ENCODE results near the gene D2HGDH.

D2HGDH gene

DNA sequence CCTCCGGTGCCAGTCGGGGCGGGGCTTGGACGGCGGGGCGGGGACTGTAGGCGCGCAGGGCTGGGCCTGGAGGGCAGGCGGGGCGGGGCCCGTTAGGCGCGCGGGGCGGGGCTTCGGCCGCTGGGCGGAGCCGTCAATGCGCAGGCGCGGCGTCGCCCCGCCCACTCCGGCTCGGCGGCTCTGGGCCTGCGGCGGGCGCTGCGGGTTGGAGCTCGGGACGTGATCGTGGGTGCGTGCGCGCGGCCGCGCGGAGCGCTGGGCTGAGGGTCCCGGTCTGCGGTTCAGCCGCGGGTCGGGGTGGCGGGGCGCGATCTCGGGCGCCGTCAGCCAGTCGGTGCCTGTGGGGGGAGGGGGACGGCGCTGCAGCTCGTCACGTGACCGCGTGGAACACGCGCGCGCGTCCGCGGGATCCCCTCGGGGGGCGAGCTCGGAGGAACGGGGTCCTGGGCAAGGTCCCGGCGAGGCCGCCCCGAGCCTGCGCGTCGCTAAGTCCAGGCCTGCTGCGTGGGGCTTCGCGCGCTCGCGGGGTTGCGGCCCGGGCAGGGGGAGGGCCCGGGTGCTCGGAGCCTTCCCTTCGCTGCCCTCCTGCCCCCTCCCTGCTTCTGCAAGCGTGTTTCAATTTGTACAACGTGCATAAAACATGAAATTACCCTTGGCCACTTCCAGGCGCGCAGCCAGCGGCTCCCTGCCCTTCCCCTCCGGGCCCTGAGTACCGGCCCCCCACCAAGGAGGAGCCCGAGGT, at the start of gene D2HGDH:
D2HGDH (plus strand) TSS at position 164 of the 742 bp plus-strand sequence. CDS start 595 bp downstream, outside the sequence.
- FAIRE-seq (peak; percentile 65), DNase-seq (ENCODE audit: low spot score) (peak; percentile 96)

DNA sequence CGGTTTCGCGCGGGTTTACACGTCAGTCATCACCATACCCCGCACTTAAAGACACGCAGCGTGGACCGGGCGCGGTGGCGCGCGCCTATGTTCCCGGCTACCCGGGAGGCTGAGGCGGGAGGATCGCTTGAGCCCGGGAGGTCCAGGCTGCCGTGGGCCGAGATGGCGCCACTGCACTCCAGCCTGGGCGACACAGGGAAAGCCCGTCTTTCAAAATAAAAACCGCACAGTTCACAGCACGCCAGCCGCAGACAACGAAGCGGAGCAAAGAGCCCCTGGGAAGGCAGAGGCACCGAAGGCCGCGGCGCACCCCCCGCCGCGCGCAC, 48.1 kb upstream of the D2HGDH start:
- DNase-seq (ENCODE audit: low spot score) (no peak), FAIRE-seq (no peak)

DNA sequence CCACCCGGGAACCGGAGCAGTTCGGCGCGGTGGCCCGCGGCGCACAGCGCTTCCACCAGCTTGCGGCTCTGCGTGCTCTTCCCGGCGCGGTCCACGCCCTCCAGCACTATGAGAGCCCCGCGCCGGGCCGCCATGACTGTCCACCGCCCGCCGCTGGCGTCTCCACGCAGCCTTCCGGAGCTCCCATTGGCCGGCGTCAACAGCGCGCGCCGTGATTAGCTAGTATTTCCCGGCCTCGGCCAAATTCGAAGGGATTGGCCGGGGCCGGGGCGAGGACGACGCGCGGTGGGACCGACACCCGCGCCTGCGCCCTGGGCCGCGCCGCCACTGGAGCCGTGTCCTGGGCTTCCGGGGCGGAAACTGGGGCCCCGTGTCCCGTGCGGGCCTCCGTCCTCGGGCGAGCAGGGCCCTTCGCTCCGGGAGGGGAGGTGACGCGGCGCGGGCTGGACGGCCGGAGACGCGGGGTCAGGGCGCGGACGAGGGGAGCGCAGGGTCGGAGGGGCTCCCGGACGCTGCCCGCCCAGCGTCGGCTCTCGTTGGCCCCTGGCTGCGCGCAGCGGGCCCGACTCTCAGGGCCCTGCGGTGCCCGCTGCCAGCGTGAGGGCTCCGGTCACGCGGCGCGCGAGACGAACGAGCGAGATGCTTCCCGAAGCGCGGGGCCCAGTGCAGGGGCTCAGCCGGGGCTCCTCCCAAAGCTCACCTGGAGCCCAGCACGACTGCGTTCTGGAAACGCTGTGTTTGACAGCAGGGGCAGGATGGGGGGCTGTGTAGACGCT, 47.6 kb upstream of the D2HGDH start, which contains the start of gene DTYMK:
DTYMK (minus strand) TSS at position 166 of the 776 bp plus-strand sequence; CDS start at position 134, 32 bp downstream.
- DNase-seq (ENCODE audit: low spot score) (peak; percentile 97), FAIRE-seq (no peak)

DNA sequence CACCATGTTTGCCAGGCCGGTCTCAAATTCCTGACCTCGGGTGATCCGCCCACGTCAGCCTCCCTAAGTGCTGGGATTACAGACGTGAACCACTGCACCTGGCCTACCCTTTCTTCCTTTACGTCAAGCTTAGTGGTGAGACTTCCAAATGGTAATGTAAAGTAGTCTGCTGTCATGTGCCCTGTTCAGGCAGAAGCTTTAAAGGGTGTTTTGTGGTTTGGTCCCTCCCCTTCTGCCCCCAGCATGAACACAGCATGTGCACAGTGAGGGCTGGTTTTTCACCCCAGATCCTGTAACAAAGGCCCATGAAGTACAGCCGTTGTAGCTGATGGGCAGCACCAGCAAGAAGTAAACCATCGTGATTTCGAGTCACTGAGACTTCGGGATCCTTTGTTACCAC, 45.1 kb upstream of the D2HGDH start:
- FAIRE-seq = no peak
- no peak for DNase-seq (ENCODE audit: low spot score)

DNA sequence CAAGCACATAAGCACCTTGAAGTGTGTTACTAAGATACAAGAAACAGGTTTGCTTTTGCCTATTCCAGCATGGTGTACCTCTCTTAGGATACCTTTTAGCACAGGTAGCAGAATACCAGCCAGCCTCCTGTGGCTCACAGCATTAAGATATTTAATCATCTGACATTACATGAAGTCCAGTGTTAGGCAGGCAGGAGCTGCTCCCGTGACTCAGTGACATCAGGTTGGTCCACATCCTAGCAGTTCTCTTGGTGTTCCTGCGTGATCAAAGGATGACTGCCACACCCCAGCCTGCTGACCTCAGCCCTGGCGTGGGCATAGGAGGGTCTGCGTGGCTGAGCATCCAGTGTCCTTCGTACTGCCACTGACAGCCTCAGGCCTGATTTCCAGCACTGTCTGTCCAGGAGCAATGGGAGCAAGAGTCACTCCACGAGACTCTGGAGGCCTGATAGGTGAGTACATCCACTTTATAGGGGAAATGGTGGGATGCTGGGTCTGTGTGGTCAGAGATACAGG, 44.2 kb upstream of the D2HGDH start:
- FAIRE-seq (no peak), DNase-seq (ENCODE audit: low spot score) (no peak)

DNA sequence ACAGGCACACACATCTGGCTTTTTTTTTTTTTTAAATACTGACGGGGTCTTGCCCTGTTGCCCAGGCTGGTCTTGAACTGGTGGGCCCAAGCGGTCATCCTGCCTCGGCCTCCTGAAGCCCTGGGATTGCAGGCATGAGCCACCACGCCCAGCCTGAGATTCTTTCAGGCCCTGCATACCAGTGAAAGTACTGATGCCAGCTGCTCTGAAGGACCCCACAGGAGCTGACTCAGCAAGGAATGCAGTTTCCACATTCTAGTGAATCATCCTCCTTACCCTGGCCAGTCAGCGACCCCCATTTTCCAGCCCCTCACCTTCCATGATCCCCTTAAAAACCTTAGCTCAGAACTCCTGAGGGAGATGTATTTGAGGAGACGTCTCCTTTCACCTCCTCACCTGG, 42.0 kb upstream of the D2HGDH start:
- no peak for FAIRE-seq
- DNase-seq (ENCODE audit: low spot score) = no peak

DNA sequence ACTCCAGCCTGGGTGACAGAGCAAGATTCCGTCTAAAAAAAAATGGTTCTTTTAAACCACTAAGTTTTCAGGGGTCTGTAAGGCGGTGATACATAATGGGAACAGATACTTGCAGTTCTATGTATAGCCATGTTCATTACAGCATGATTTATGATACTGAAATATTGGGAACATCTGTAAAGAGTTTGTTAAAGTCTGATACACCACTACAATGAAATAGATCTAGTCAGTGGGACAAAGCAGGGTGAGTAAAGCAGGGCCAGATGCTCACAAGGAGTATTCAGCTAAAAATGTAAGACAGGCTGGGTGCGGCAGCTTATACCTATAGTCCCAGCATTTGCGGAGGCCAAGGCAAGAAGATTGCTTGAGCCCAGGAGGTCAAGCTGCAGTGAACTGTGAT, 38.8 kb upstream of the D2HGDH start:
- FAIRE-seq = no peak
- DNase-seq (ENCODE audit: low spot score) = no peak

DNA sequence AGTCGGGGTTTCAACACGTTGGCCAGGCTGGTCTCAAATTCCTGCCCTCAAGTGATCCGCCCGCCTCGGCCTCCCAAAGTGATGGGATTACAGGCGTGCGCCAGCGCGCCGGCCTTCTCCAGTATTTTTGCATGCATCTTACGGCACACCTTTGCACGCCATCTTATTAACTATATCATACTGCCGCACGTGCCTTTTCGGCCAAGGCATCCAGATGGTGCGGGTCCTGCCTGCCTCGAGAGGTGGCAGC, 33.4 kb upstream of the D2HGDH start:
- FAIRE-seq (peak; percentile 90), DNase-seq (ENCODE audit: low spot score) (no peak)

DNA sequence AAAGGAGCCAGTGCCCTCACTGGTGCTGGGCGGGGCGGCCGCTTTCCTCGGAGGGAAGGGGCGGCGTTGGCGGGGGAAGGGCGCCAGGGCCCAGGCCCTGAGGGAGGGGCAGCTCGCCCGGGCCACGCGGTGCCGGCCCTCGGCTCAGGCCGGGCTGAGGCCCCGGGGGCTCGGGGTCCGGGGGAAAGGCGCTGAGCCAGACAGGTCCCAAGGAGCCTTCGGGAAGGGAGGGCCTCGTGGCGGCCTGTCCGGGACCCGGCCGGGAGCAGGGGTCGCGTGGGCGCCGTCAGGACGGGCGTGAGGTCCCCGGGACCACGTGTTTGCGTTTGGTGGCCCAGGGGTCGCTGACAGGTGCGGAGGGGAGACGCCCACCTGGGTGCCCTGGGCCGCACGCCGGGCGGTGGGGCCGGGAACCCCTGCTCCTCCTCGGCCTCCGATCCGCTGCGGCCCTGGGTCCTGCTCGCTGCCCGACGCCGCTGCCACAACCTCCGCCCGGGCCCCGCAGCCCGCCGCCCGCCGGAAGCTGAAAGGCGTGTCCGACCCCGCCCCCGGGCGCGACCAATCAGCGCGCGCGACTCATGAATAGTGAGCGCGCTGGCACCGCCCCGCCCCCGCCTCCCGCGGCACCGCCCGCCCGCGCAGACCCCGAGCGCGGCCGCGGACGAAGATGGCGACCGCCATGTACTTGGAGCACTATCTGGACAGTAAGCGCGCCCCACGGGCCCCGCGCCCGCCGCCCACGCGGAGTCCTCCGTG, 32.9 kb upstream of the D2HGDH start, which contains the start of gene ING5:
ING5 (plus strand) TSS at position 641 of the 756 bp plus-strand sequence; CDS start at position 668, 27 bp downstream.
- peak; percentile 20 for FAIRE-seq
- peak; percentile 94 for DNase-seq (ENCODE audit: low spot score)

DNA sequence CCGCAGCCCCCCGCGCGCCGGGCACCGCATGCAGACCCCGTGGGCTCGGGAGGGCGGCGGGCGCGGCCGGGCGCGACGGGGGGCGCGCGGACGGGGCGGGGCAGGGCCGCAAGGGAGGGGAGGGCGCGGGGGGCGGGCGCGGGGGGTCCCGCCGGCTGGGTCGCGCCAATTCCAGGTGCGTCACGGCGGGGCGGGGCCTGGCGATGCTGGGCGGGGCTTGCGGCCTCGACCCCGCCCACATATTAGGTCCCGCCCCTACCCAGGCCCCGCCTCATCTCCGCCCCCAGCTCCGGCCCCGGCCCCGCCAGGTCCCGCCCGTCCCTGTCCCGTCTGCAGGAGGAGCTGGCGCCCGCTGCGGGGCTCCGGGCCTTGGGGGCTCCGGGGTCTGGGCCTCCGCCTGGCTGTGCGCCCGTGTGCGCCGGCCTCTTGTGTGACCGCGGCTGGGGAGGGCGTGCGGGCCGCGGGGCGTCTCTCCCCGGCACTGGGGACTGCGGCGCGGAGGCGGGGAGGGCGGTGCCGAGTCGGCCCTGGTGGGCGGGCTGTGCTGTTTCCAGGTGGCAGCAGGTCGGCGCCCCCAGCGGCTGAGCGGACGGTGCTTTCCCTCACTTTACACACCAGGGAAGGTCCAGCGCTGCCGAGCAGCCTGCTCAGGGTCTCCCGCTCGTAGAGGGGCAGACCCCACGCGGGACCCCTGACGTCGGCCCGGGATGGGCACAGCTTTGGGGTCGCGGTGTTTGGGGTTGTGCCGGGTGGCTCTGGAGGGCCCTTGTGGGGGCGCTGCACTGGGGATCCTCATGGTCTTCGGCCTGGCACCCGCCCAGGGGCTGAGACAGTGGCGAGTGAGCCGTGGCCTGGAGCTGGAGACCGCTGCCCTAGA, 32.0 kb upstream of the D2HGDH start:
- DNase-seq (ENCODE audit: low spot score) (peak; percentile 93), FAIRE-seq (no peak)

DNA sequence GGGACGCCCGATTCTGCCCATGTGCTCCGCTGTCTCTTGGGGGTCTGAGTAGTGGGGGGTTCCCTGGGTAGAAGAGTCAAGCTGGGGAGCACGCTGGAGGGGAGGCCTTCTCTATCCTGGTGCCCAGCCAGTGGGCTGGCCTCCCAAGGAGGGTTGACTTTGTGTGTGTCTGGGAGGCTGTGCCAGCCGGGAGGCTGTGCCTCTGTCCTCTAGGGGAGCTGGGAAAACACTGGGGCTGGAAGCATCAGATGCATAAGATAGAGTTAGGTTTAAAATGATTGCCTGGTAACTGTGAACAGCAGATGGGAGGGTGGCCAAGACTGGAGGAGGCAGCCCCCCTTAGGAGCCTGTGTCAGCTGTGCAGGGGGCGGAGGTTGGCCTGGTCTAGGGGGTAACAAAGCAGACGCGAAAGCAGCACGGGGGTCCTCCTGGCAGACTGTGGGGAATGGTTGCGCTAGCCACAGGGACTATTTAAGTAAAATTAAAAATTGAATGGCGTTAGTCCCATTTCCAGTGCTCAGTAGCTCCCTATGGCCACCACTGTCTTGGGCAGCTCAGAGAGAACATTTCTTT, 31.3 kb upstream of the D2HGDH start:
- FAIRE-seq = no peak
- DNase-seq (ENCODE audit: low spot score) = no peak

DNA sequence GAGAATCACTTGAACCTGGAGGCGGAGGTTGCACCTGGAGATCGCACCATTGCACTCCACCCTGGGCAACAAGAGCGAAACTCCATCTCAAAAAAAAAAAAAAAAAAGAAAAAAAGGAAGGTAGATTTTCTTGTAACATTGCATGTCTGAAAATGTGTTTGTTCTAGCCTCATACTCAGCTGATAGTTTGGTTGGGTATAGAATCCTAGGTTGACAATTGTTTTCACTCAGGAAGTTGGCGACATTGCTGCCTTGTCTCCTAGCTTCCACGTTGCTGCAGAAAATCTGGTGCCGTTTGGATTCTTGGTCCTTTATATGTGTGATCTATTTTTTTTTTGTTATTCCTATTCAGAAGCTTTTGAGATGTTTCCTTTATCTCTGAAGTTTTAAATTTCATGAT, 27.9 kb upstream of the D2HGDH start:
- DNase-seq (ENCODE audit: low spot score) = no peak
- no peak for FAIRE-seq

DNA sequence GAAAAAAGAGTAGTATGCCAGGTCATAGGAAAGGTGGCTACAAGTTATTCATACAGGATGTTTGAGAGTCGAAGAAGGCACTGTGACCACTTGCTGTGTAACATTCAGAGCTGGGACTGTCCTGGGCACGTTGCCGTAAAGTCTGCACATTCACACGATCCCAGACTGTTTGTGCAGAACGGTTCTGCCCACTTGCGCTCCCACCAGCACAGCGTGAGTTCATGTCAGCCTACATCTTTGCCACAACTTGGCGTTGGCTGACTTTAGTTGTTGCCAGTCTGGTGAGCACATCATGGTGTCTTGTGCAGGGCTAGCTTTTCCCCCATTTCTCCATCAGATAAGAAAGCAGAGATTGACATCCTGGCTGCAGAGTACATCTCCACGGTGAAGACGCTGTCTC, 25.6 kb upstream of the D2HGDH start:
- FAIRE-seq (no peak), DNase-seq (ENCODE audit: low spot score) (no peak)

DNA sequence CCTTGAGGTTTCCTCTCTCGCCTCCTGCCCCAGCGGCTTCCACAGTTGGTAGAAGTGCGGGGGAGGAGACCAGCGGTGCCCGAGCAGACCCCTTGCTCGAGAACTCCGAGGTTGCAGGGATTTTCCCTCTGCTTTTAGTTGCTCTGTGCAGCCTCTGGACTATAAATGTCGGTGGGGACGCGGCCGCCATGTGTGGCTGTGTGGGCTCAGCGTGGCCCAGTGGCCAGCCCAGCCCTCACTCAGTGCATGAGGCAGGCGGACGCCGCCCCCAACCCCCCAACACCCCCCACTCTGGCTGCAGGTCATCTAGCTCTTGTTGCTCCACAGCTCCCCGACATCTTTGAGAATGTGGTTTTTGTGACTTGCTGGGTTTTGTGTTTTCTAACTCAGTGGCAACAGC, 15.3 kb upstream of the D2HGDH start:
- no peak for FAIRE-seq
- no peak for DNase-seq (ENCODE audit: low spot score)

DNA sequence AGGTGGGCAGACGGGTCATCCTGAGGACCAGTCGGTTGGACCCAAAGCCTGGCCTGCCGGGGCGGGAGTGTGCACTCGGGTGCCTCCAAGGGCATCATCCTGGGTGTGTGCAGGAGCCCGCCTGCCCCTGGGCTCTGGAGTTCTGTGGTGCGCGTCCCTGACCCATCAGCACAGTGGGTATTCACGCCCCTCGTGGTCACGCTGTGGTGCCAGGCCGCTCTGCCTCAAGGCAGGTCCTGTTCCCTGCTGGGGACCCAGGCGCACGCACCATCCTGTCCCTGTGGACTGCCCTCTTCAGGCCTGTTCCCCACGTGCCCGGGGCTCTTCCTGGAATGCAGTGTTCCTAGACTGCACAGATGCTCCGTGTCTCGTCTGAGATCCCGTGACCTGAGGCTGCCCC, 14.3 kb upstream of the D2HGDH start:
- DNase-seq (ENCODE audit: low spot score) (no peak), FAIRE-seq (no peak)

DNA sequence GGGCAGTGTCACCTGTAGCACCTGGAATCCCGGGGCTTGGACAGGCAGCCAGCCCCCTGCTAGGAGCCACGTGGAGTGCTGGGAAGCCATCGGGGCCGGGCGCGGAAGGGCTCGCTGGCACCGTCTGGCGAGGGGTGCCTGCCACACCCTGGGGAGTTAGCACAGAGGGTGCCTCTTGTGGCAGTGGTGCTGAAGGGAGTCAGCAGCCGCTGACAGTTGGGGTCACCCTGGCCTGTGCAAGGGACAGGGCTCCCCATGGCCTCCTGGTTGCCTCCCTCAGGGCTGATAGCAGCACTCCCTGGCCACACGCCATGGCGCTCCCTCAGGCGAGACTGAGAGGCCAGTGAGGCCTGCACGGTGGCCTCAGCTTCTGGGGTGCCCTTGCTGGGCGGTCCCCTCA, 13.9 kb upstream of the D2HGDH start:
- no peak for DNase-seq (ENCODE audit: low spot score)
- FAIRE-seq = no peak

DNA sequence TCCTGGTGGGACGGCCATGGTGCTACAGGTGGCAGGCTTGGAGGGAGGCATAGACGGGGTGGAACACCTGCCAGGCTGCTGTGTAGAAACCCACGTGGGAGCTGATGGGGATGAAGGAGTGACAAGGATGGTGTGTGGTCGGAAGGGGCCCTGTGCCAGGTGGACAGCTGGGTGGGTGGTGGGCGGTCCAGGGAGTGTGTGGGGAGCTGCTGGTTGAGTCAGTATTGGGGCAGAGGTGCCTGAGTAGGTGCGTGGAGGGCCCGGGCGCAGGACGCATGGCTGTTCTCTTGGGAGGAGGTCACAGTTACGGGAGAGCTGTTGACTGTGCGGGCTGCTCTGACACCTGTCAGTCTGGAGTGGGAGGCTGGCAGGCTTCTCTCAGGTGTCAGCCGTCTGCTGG, 12.6 kb upstream of the D2HGDH start:
- no peak for FAIRE-seq
- DNase-seq (ENCODE audit: low spot score) = no peak

DNA sequence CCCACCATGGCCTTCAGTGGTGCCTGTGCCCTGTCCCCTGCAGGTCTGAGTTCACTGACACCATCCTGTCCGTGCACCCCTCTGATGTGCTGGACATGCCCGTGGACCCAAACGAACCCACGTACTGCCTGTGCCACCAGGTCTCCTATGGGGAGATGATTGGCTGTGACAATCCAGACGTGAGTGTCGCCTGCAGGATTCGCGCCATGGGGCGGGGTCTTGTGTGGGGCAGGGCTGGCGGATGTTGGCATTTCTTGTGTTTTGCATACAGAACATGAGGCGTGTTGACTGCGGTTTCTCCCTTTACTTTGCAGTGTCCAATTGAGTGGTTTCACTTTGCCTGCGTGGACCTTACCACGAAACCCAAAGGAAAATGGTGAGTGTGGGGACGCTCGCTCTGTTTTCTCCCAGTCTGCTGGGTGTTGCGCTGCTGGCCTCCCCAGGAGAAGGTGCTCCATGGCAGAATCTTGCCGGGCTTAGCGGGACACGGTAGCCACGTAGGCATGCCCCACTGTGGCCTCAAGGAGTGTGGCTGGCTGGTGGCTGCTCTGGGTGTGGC, 11.5 kb upstream of the D2HGDH start:
- no peak for DNase-seq (ENCODE audit: low spot score)
- no peak for FAIRE-seq

DNA sequence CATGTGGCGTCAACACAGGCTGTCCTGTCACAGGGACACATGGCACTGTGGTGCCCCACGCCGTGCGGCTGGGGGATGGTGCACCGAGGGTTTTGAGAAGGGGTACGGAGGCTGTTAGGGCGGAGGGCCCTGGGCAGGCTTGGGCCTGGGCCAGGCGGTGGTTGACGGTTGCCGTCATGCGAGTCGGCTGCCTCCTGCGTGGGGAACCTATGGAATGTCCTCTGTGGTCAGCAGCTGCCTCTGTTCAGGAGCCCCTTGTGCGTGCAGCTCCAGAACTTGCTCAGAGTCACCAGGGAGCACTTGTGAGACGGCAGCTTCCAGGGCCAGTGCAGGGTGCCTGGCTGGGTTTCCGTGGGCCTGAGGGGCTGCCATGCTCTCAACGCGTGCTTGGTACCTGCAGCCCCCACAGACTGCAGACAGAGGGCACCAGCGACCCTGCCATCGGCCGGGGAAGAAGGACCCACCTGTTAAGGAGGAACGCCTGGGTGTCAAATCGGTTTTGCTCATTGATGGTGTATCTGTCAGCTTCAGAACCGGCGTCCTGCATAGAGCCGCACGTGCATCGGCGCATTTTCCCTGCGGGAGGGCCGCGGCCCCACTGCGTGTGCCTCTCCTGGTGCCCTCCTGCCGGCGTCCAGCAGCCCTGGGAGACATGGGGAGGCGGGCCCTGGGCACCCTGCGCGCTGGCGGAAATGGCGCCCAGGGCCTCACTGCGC, 10.0 kb upstream of the D2HGDH start:
- DNase-seq (ENCODE audit: low spot score) (no peak), FAIRE-seq (no peak)
